ENCODE data around the gene FBXL4. TPM values are rescaled to one million over a fixed set of nuclear protein-coding genes. Genes with fewer than 3 reads are reported as not detected.

FBXL4 gene
- total and polyA plus RNA-seq, 4 donors = 3.5 to 35.0 (median 9.4) TPM

- ATAC-seq (ENCODE audit: insufficient read depth, low FRiP score) (no peak), DNase-seq (no peak)
- no peak for TF ChIP-seq CTCF (IDR thresholded peaks at IDR 0.05; ENCODE audit: control extremely low read depth, extremely low read depth)
- H3K4me1 ChIP-seq (ENCODE audit: control insufficient read depth in 5 of 5, insufficient read depth in 5 of 5, low read length in 5 of 5) = peaks cover 0 to 9% (median 0%) of the 10 kb centered on the region in 5 donors
- no peaks in the 10 kb centered on the region for H3K27me3 ChIP-seq (ENCODE audit: control insufficient read depth in 3 of 3, insufficient read depth in 3 of 3, low read length in 2 of 3)
- 94 to 96% methylated on average over 3 of the region's 3 CpGs for WGBS, 2 donors
- peaks cover 0 to 7% (median 0%) of the 10 kb centered on the region in 4 donors for H3K36me3 ChIP-seq (ENCODE audit: control insufficient read depth in 4 of 4, insufficient read depth in 4 of 4, low read length in 4 of 4)
- H3K27ac ChIP-seq (ENCODE audit: low read depth in 1 of 2, low read length in 1 of 2) = no peak overlapping the region
- no peak overlapping the region for H3K4me3 ChIP-seq
- H3K9me3 ChIP-seq (ENCODE audit: control insufficient read depth in 4 of 4, insufficient read depth in 3 of 4, low read length in 3 of 4) = peaks cover 0 to 14% (median 0%) of the 10 kb centered on the region in 4 donors
- H3K9ac ChIP-seq (ENCODE audit: insufficient read depth in 1 of 2, low read length in 2 of 2) = no peak overlapping the region
These were observed 10.4 kb downstream of the FBXL4 start for GRCh38 chr6:98937351-98937750.

- no peak overlapping the region for H3K4me3 ChIP-seq
- no peak for TF ChIP-seq CTCF (IDR thresholded peaks at IDR 0.05; ENCODE audit: control extremely low read depth, extremely low read depth)
- H3K4me1 ChIP-seq (ENCODE audit: control insufficient read depth in 5 of 5, insufficient read depth in 5 of 5, low read length in 5 of 5) = peaks cover 0 to 13% (median 0%) of the 10 kb centered on the region in 5 donors
- H3K9me3 ChIP-seq (ENCODE audit: control insufficient read depth in 4 of 4, insufficient read depth in 3 of 4, low read length in 3 of 4) = no peaks in the 10 kb centered on the region
- no peaks in the 10 kb centered on the region for H3K27me3 ChIP-seq (ENCODE audit: control insufficient read depth in 3 of 3, insufficient read depth in 3 of 3, low read length in 2 of 3)
- ATAC-seq (ENCODE audit: insufficient read depth, low FRiP score) (no peak), DNase-seq (no peak)
- WGBS, 2 donors = 23 to 43% methylated on average over 7 of the region's 7 CpGs
- H3K9ac ChIP-seq (ENCODE audit: insufficient read depth in 1 of 2, low read length in 2 of 2) = no peak overlapping the region
- H3K36me3 ChIP-seq (ENCODE audit: control insufficient read depth in 4 of 4, insufficient read depth in 4 of 4, low read length in 4 of 4) = peaks cover 0 to 2% (median under 1%) of the 10 kb centered on the region in 4 donors
- no peak overlapping the region for H3K27ac ChIP-seq (ENCODE audit: low read depth in 1 of 2, low read length in 1 of 2)
These were observed 15.4 kb downstream of the FBXL4 start for GRCh38 chr6:98932381-98932780.

GRCh38 chr6:98931696-98932095 is 16.1 kb downstream of the FBXL4 start:
- no peak for TF ChIP-seq CTCF (IDR thresholded peaks at IDR 0.05; ENCODE audit: control extremely low read depth, extremely low read depth)
- H3K4me1 ChIP-seq (ENCODE audit: control insufficient read depth in 5 of 5, insufficient read depth in 5 of 5, low read length in 5 of 5) = peaks cover 0 to 14% (median 0%) of the 10 kb centered on the region in 5 donors
- whole genome bisulfite sequencing, 2 donors = 86 to 91% methylated on average over 3 of the region's 3 CpGs
- no peaks in the 10 kb centered on the region for H3K27me3 ChIP-seq (ENCODE audit: control insufficient read depth in 3 of 3, insufficient read depth in 3 of 3, low read length in 2 of 3)
- H3K9ac ChIP-seq (ENCODE audit: insufficient read depth in 1 of 2, low read length in 2 of 2) = no peak overlapping the region
- H3K4me3 ChIP-seq = no peak overlapping the region
- ATAC-seq (ENCODE audit: insufficient read depth, low FRiP score) (no peak), DNase-seq (no peak)
- H3K27ac ChIP-seq (ENCODE audit: low read depth in 1 of 2, low read length in 1 of 2) = no peak overlapping the region
- H3K36me3 ChIP-seq (ENCODE audit: control insufficient read depth in 4 of 4, insufficient read depth in 4 of 4, low read length in 4 of 4) = peaks cover 0 to 5% (median 2%) of the 10 kb centered on the region in 4 donors
- H3K9me3 ChIP-seq (ENCODE audit: control insufficient read depth in 4 of 4, insufficient read depth in 3 of 4, low read length in 3 of 4) = no peaks in the 10 kb centered on the region

- TF ChIP-seq CTCF (IDR thresholded peaks at IDR 0.05; ENCODE audit: control extremely low read depth, extremely low read depth) = no peak
- Histone ChIP-seq H3K27ac (ENCODE audit: low read depth in 1 of 2, low read length in 1 of 2) (no peak overlapping the region), H3K9ac (ENCODE audit: insufficient read depth in 1 of 2, low read length in 2 of 2) (no peak overlapping the region), H3K36me3 (ENCODE audit: control insufficient read depth in 4 of 4, insufficient read depth in 4 of 4, low read length in 4 of 4) (peaks cover 2 to 9% (median 4%) of the 10 kb centered on the region in 4 donors), H3K4me3 (no peak overlapping the region), H3K4me1 (ENCODE audit: control insufficient read depth in 5 of 5, insufficient read depth in 5 of 5, low read length in 5 of 5) (peaks cover 0 to 21% (median 2%) of the 10 kb centered on the region in 5 donors), H3K9me3 (ENCODE audit: control insufficient read depth in 4 of 4, insufficient read depth in 3 of 4, low read length in 3 of 4) (no peaks in the 10 kb centered on the region), H3K27me3 (ENCODE audit: control insufficient read depth in 3 of 3, insufficient read depth in 3 of 3, low read length in 2 of 3) (no peaks in the 10 kb centered on the region)
- DNase-seq = no peak
- no peak for ATAC-seq (ENCODE audit: insufficient read depth, low FRiP score)
- 94 to 100% methylated on average over 2 of the region's 2 CpGs for WGBS, 2 donors
These were observed 18.2 kb downstream of the FBXL4 start for GRCh38 chr6:98929498-98930060.
